GM10266 (cell line): ENCODE data around the gene KRT31.

Experiments
- DNase-seq: peaks from one replicate; pipeline ENCODE4 v3.0.0; 2012; ENCODE audit errors: extremely low spot score
- TF ChIP-seq, protein P1 (sequence below): IDR thresholded peaks from 2 replicates; pipeline ENCODE4 v1.5.1; 2012; ENCODE audit warnings: mild to moderate bottlenecking, low read depth; ENCODE audit not compliant: control insufficient read depth, insufficient read depth; ENCODE audit errors: missing control alignments

Gene KRT31

DNA sequence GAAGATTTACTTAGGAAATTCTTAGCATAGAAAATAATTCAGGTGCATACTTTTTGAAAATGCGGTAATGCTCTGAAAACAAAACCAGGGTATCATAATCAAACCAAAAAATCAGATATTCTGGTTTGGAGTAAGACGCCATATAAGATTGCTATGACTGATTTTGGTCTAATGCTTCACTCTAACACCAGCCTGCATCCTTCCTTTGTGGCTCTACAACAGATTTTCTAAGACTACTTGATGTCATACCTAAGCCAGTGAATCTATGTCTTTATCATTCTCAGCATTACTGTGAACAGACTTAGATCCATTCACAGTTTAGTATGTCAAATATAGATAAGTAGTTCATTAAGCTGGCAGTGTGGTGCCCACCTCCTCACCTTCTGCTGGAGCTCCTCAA is 28.4 kb downstream of the KRT31 start:
- TF ChIP-seq, protein P1, sequence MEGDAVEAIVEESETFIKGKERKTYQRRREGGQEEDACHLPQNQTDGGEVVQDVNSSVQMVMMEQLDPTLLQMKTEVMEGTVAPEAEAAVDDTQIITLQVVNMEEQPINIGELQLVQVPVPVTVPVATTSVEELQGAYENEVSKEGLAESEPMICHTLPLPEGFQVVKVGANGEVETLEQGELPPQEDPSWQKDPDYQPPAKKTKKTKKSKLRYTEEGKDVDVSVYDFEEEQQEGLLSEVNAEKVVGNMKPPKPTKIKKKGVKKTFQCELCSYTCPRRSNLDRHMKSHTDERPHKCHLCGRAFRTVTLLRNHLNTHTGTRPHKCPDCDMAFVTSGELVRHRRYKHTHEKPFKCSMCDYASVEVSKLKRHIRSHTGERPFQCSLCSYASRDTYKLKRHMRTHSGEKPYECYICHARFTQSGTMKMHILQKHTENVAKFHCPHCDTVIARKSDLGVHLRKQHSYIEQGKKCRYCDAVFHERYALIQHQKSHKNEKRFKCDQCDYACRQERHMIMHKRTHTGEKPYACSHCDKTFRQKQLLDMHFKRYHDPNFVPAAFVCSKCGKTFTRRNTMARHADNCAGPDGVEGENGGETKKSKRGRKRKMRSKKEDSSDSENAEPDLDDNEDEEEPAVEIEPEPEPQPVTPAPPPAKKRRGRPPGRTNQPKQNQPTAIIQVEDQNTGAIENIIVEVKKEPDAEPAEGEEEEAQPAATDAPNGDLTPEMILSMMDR, result no peak
- no peak for DNase-seq

DNA sequence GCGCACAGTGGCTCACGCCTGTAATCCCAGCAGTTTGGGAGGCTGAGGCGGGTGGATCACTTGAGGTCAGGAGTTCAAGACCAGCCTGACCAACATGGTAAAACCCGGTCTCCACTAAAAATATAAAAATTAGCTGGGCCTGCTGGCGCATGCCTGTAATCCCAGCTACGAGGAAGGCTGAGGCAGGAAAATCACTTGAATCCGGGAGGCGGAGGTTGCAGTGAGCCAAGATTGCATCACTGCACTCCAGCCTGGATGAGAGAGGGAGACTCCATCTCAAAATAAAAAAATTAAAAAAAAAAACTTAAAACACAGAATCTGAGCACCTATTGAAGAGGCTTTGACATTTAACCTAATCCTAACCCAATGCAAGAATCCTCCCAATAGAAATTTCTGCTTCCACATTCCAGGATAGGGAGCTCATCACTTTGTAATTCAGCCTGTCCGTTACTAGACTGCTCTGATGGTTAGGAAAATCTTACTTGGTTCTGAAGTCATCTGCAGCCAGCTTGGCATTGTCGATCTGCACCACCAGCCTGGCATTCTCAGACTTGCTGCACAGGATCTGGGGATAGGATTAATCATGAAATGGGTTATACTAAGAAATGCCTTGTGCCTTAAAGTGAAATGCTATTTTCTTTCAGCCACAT is 29.9 kb downstream of the KRT31 start:
- DNase-seq, result no peak

DNA sequence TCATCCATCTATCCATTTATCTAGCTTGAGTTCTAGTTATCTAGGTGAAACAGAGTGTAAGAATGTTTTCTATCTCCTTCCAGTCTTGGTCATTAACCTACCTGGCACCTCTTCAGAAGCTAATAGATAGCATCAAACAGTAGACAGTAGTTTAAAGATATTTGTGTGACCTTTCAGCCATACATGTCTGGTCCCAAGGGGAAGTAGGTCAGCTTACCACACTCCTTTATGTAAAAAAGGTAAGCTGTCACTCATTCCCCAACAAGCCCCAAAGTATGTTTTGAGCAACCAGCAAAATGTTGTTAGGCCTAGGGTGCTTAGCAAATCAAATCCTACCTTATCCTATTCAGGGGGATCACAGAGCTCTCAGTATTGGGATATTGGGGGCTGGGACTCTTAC is 31.3 kb downstream of the KRT31 start:
- DNase-seq, result no peak

More for the DNA sequence above, 29.9 kb downstream of the KRT31 start:
- TF ChIP-seq, protein P1, result no peak

GRCh38 chr17:41363881-41364280 is 33.5 kb downstream of the KRT31 start:
- TF ChIP-seq, protein P1, result no peak
- no peak for DNase-seq

More for the DNA sequence above, 31.3 kb downstream of the KRT31 start:
- TF ChIP-seq, protein P1, result no peak

GRCh38 chr17:41360296-41360995 is 37.0 kb downstream of the KRT31 start:
- TF ChIP-seq, protein P1, result no peak

GRCh38 chr17:41354536-41354935 is 42.9 kb downstream of the KRT31 start:
- TF ChIP-seq, protein P1, result no peak
- no peak for DNase-seq

More at GRCh38 chr17:41360296-41360995, 37.0 kb downstream of the KRT31 start:
- no peak for DNase-seq
